Activated CD8-positive, alpha-beta memory T cell treated with anti-CD3 and anti-CD28 coated beads, Interleukin-2, amount 50 U/mL, for 24 hours (primary cell): Measurements from ENCODE around the gene IKZF1.

Experiments
- DNase-seq: peaks from one replicate; pipeline ENCODE4 v3.0.0-alpha.2; 2020; ENCODE audit errors: extremely low read depth

IKZF1 gene

GRCh38 chr7:50308532-50309385, 4.2 kb downstream of the IKZF1 start:
- DNase-seq = no peak

GRCh38 chr7:50309721-50310120, 5.2 kb downstream of the IKZF1 start:
- DNase-seq = no peak

- DNase-seq = no peak
Measured at GRCh38 chr7:50310361-50310760, 5.8 kb downstream of the IKZF1 start.

GRCh38 chr7:50310956-50311355, 6.4 kb downstream of the IKZF1 start:
- DNase-seq = no peak

- DNase-seq = no peak
Measured at GRCh38 chr7:50312250-50313162, 8.0 kb downstream of the IKZF1 start.

- DNase-seq = no peak
Measured at GRCh38 chr7:50314836-50315592, 10.5 kb downstream of the IKZF1 start.

- DNase-seq = no peak
Measured at GRCh38 chr7:50315739-50316671, 11.5 kb downstream of the IKZF1 start.

- no peak for DNase-seq
Measured at GRCh38 chr7:50317221-50317678, 12.7 kb downstream of the IKZF1 start.

- no peak for DNase-seq
Measured at GRCh38 chr7:50317697-50318669, 13.5 kb downstream of the IKZF1 start.

- no peak for DNase-seq
Measured at GRCh38 chr7:50321487-50322067, 17.1 kb downstream of the IKZF1 start.

- DNase-seq = no peak
Measured at GRCh38 chr7:50324113-50324512, 19.6 kb downstream of the IKZF1 start.

- no peak for DNase-seq
Measured at GRCh38 chr7:50327443-50327842, 22.9 kb downstream of the IKZF1 start.

- no peak for DNase-seq
Measured at GRCh38 chr7:50329775-50330174, 25.3 kb downstream of the IKZF1 start.

GRCh38 chr7:50330254-50330653, 25.7 kb downstream of the IKZF1 start:
- DNase-seq = no peak

- DNase-seq = no peak
Measured at GRCh38 chr7:50330696-50331095, 26.2 kb downstream of the IKZF1 start.

- DNase-seq = no peak
Measured at GRCh38 chr7:50331564-50332208, 27.2 kb downstream of the IKZF1 start.

- no peak for DNase-seq
Measured at GRCh38 chr7:50332241-50333165, 28.0 kb downstream of the IKZF1 start.
